ENCODE data around the gene PRKCB. TPM values are rescaled to one million over a fixed set of nuclear protein-coding genes. Genes with fewer than 3 reads are reported as not detected.

Gene PRKCB
- polyA plus RNA-seq, 1 donor from 2014 or later = 27.6 TPM

GRCh38 chr16:23941963-23942564 lies 106.3 kb downstream of the PRKCB start:
- no peak for TF ChIP-seq REST (IDR thresholded peaks at IDR 0.05; ENCODE audit: borderline replicate concordance)
- no peak for TF ChIP-seq POLR2AphosphoS5 (IDR thresholded peaks at IDR 0.05)
- TF ChIP-seq EP300 (conservative IDR thresholded peaks at IDR 0.05; ENCODE audit: poor library complexity, severe bottlenecking) = no peak
- TF ChIP-seq RAD21 (conservative IDR thresholded peaks at IDR 0.05) = no peak
- TF ChIP-seq EZH2 (IDR thresholded peaks at IDR 0.05; ENCODE audit: borderline replicate concordance, insufficient read depth, low read length, poor library complexity, severe bottlenecking) = no peak
- TF ChIP-seq MXI1 (conservative IDR thresholded peaks at IDR 0.05; ENCODE audit: poor library complexity, severe bottlenecking) = no peak
- TF ChIP-seq CTCF (IDR thresholded peaks at IDR 0.05; ENCODE audit: poor library complexity, severe bottlenecking) = no peak
- no peak for TF ChIP-seq TAF1 (IDR thresholded peaks at IDR 0.05; ENCODE audit: low read depth)
- TF ChIP-seq SMC3 (conservative IDR thresholded peaks at IDR 0.05; ENCODE audit: poor library complexity) = no peak
- Histone ChIP-seq H4K20me1 (ENCODE audit: insufficient read depth) (no peaks in the 10 kb centered on the region), H3K4me2 (ENCODE audit: low read length) (no peak overlapping the region), H3K9me3 (ENCODE audit: low read length) (no peaks in the 10 kb centered on the region), H3K79me2 (replicated peaks; ENCODE audit: insufficient read depth, low read length) (no peaks in the 10 kb centered on the region), H3K27me3 (ENCODE audit: insufficient read depth, low read depth, low read length) (no peaks in the 10 kb centered on the region), H3K9me2 (ENCODE audit: insufficient read depth, low read length) (no peaks in the 10 kb centered on the region), H3K36me3 (ENCODE audit: insufficient read depth, low read length) (no peaks in the 10 kb centered on the region), H2AFZ (ENCODE audit: low read depth, low read length) (no peak overlapping the region), H3K4me3 (ENCODE audit: low read length) (no peak overlapping the region), H3K27ac (ENCODE audit: low read length) (no peak overlapping the region), H3K9ac (ENCODE audit: low read length) (no peak overlapping the region), H3F3A (ENCODE audit: insufficient read depth, low read length, poor library complexity, severe bottlenecking) (no peaks in the 10 kb centered on the region)

DNA sequence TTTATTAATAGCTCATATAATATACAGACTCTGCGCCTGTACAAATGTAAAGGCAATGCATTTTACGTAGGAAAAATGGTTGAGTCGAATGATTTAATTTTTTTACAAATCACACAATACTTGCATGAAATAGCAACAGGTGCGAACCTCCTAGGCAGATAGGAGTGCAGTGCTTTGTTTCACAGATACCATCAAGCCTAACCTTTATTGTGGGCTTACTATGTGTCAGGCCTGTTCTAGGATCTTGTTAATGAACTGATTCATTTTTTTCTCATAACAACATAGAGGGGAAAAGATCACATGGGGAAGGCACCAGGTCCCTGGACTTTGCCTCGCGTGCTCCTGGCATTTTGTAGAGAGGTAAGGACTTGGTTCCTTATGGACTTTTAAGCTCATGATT lies 107.8 kb downstream of the PRKCB start:
- Histone ChIP-seq H3K27ac (ENCODE audit: low read length) (no peak overlapping the region), H3K9ac (ENCODE audit: low read length) (no peak overlapping the region)

More for the DNA sequence above, 107.8 kb downstream of the PRKCB start:
- no peaks in the 10 kb centered on the region for H3K9me2 ChIP-seq (ENCODE audit: insufficient read depth, low read length)
- no peak overlapping the region for H3K4me2 ChIP-seq (ENCODE audit: low read length)
- no peaks in the 10 kb centered on the region for H4K20me1 ChIP-seq (ENCODE audit: insufficient read depth)
- H3K27me3 ChIP-seq (ENCODE audit: insufficient read depth, low read depth, low read length) = no peaks in the 10 kb centered on the region
- no peak for TF ChIP-seq REST (IDR thresholded peaks at IDR 0.05; ENCODE audit: borderline replicate concordance)
- no peak for TF ChIP-seq SMC3 (conservative IDR thresholded peaks at IDR 0.05; ENCODE audit: poor library complexity)
- no peak for TF ChIP-seq EP300 (conservative IDR thresholded peaks at IDR 0.05; ENCODE audit: poor library complexity, severe bottlenecking)
- no peak for TF ChIP-seq RAD21 (conservative IDR thresholded peaks at IDR 0.05)
- TF ChIP-seq TAF1 (IDR thresholded peaks at IDR 0.05; ENCODE audit: low read depth) = no peak
- TF ChIP-seq POLR2AphosphoS5 (IDR thresholded peaks at IDR 0.05) = no peak
- no peak for TF ChIP-seq CTCF (IDR thresholded peaks at IDR 0.05; ENCODE audit: poor library complexity, severe bottlenecking)
- no peak for TF ChIP-seq MXI1 (conservative IDR thresholded peaks at IDR 0.05; ENCODE audit: poor library complexity, severe bottlenecking)
- no peak for TF ChIP-seq EZH2 (IDR thresholded peaks at IDR 0.05; ENCODE audit: borderline replicate concordance, insufficient read depth, low read length, poor library complexity, severe bottlenecking)
- H3F3A ChIP-seq (ENCODE audit: insufficient read depth, low read length, poor library complexity, severe bottlenecking) = no peaks in the 10 kb centered on the region
- H3K79me2 ChIP-seq (replicated peaks; ENCODE audit: insufficient read depth, low read length) = no peaks in the 10 kb centered on the region
- no peaks in the 10 kb centered on the region for H3K36me3 ChIP-seq (ENCODE audit: insufficient read depth, low read length)
- H2AFZ ChIP-seq (ENCODE audit: low read depth, low read length) = no peak overlapping the region
- H3K9me3 ChIP-seq (ENCODE audit: low read length) = no peaks in the 10 kb centered on the region
- no peak overlapping the region for H3K4me3 ChIP-seq (ENCODE audit: low read length)

Data from neural cell (in vitro differentiated cells).